B cell (primary cell): Measurements from ENCODE around the gene ULK1. TPM values are rescaled to one million over a fixed set of nuclear protein-coding genes. Genes with fewer than 3 reads are reported as not detected.

ENCODE experiments used
- ATAC-seq: fragments of 200-7000 bp; cut with Tn5 transposase; one replicate; pipeline ENCODE4 v1.10.0; 2021; ENCODE audit warnings: low read depth, mild to moderate bottlenecking, moderate number of reproducible peaks, moderate library complexity
- CTCF ChIA-PET: fragments of 350-600 bp; sonication (Branson Sonifier 250); formaldehyde crosslinking; loops from one replicate; lab custom pipeline; 2021; ENCODE audit warnings: antibody characterized with exemption, inconsistent platforms; lab: Charles Lee
- POLR2A ChIA-PET: fragments of 350-600 bp; sonication (Branson Sonifier 250); formaldehyde crosslinking; loops from one replicate; lab custom pipeline; 2021; ENCODE audit warnings: antibody characterized with exemption; lab: Charles Lee
- DNase-seq: peaks from one replicate; pipeline ENCODE4 v3.0.0; 2013
- H2AFZ ChIP-seq: 2 replicates; pipeline ENCODE4 v1.6.1; 2012; ENCODE audit warnings: mild to moderate bottlenecking, low read depth, low read length; ENCODE audit not compliant: insufficient read depth, poor library complexity, severe bottlenecking
- H3K27ac ChIP-seq, 2 donors: 1 replicate in 1 of 2; 2 replicates in 1 of 2; pipeline ENCODE4 v1.5.1; 2012 to 2013; ENCODE audit warnings: low read length in 2 of 2, mild to moderate bottlenecking in 2 of 2, moderate library complexity in 1 of 2
- H3K27me3 ChIP-seq, 4 experiments: fragments of 200-600 bp in 1 of 4; sonication (generic) in 1 of 4; replicated peaks in 1 of 4; 1 replicate in 2 of 4; 2 replicates in 2 of 4; pipeline versions ENCODE4 v1.6.1 to v1.7.0; 2013 to 2016; ENCODE audit warnings: low read length in 3 of 4, mild to moderate bottlenecking in 2 of 4, mixed read lengths in 1 of 4, moderate library complexity in 1 of 4; ENCODE audit not compliant: insufficient read depth in 4 of 4, control insufficient read depth in 3 of 4; ENCODE audit errors: control extremely low read depth in 1 of 4
- H3K36me3 ChIP-seq, 2 experiments: replicated peaks in 1 of 2; 1 replicate in 1 of 2; 2 replicates in 1 of 2; pipeline versions ENCODE4 v1.6.1 to v1.7.1; 2013; ENCODE audit warnings: low read length in 1 of 2; ENCODE audit not compliant: insufficient read depth in 2 of 2, control insufficient read depth in 1 of 2; ENCODE audit errors: control extremely low read depth in 1 of 2, extremely low read depth in 1 of 2
- H3K4me1 ChIP-seq, 2 donors: fragments of 200-600 bp in 1 of 2; sonication (generic) in 1 of 2; 1 replicate in 1 of 2; 2 replicates in 1 of 2; pipeline versions ENCODE4 v1.5.1 to v1.6.1; 2013 to 2017; ENCODE audit warnings: low read length in 2 of 2; ENCODE audit not compliant: control insufficient read depth in 2 of 2, insufficient read depth in 2 of 2
- H3K4me2 ChIP-seq: replicated peaks from 2 replicates; pipeline ENCODE3; 2012; ENCODE audit warnings: mild to moderate bottlenecking, low read depth, low read length; ENCODE audit not compliant: poor library complexity, severe bottlenecking
- H3K4me3 ChIP-seq, 5 experiments: fragments of 200-600 bp in 1 of 5; sonication (generic) in 1 of 5; 1 replicate in 3 of 5; 2 replicates in 2 of 5; pipeline versions ENCODE4 v1.5.1 to v1.7.0; 2011 to 2016; ENCODE audit warnings: low read length in 4 of 5, mild to moderate bottlenecking in 4 of 5, low read depth in 2 of 5, control low read depth in 1 of 5, moderate library complexity in 1 of 5; ENCODE audit not compliant: insufficient read depth in 1 of 5; ENCODE audit errors: control extremely low read depth in 1 of 5, extremely low read depth in 1 of 5
- H3K79me2 ChIP-seq: fragments of 200-600 bp; sonication (generic); one replicate; pipeline ENCODE4 v1.6.0; 2016; ENCODE audit warnings: low read length; ENCODE audit not compliant: control insufficient read depth, insufficient read depth
- H3K9ac ChIP-seq: fragments of 200-600 bp; sonication (generic); 2 replicates; pipeline ENCODE4 v1.6.1; 2017; ENCODE audit warnings: mild to moderate bottlenecking, low read length, moderate library complexity
- H3K9me3 ChIP-seq, 3 donors: one replicate each; pipeline versions ENCODE4 v1.6.1 to v1.7.1; 2013; ENCODE audit warnings: low read length in 2 of 3; ENCODE audit not compliant: control insufficient read depth in 2 of 3, insufficient read depth in 1 of 3; ENCODE audit errors: control extremely low read depth in 1 of 3
- H4K20me1 ChIP-seq: 2 replicates; pipeline ENCODE4 v1.6.0; 2012; ENCODE audit warnings: mild to moderate bottlenecking, low read length; ENCODE audit not compliant: insufficient read depth, control insufficient read depth, poor library complexity, severe bottlenecking
- H3K27ac Mint-ChIP-seq: one replicate; pipeline ENCODE4 v1.8.0; 2021; ENCODE audit warnings: mixed read lengths
- H3K27me3 Mint-ChIP-seq: one replicate; pipeline ENCODE4 v1.8.0; 2021; ENCODE audit warnings: mixed read lengths
- H3K4me1 Mint-ChIP-seq: one replicate; pipeline ENCODE4 v1.8.0; 2021; ENCODE audit warnings: mixed read lengths
- H3K4me3 Mint-ChIP-seq: one replicate; pipeline ENCODE4 v1.8.0; 2021; ENCODE audit warnings: mixed read lengths
- H3K9me3 Mint-ChIP-seq: one replicate; pipeline ENCODE4 v1.8.0; 2022; ENCODE audit warnings: mixed read lengths; ENCODE audit not compliant: insufficient read depth
- EZH2 ChIP-seq: IDR thresholded peaks from 2 replicates; pipeline ENCODE4 v1.6.1; 2012; ENCODE audit warnings: borderline replicate concordance, low read depth, mild to moderate bottlenecking, moderate library complexity, low read length; ENCODE audit not compliant: insufficient read depth, poor library complexity, severe bottlenecking
- WGBS: methylation state at CpG from one replicate; pipeline ENCODE4 v1.1.5; 2013; ENCODE audit warnings: missing lambda C conversion rate; ENCODE audit not compliant: insufficient coverage; 5-methylcytosine and 5-hydroxymethylcytosine counted together
- intact Hi-C: fragments of 100-400 bp; cut with micrococcal nuclease; formaldehyde crosslinking; loops from one replicate; pipeline ENCODE4 v1.10.0; 2022
- polyA plus RNA-seq: library from polyadenylated mRNA; depleted of rRNA; stranded (reverse); fragments of >200 nt; gene quantifications from 2 replicates; pipeline ENCODE4 v1.2.3, GENCODE V29; 2012
- total RNA-seq, 2 donors: library from RNA; stranded (reverse); fragments of 120-200 nt in 1 of 2; gene quantifications; 1 replicate in 1 of 2; 2 replicates in 1 of 2; pipeline versions ENCODE4 v1.2.3 to v1.2.4, GENCODE V29; 2013 to 2022
- TF ChIP-seq, protein P1 (sequence below): fragments of 200-600 bp; IDR thresholded peaks from one replicate; pipeline ENCODE4 v1.8.0; 2022; ENCODE audit warnings: antibody characterized with exemption, mild to moderate bottlenecking

Gene ULK1
- total and polyA plus RNA-seq, 2 donors (not counting 1 experiment from before 2014, with no cell fraction given), result 38.9 to 59.5 TPM

GRCh38 chr12:131850856-131851559, 43.4 kb upstream of the ULK1 start:
- Histone ChIP-seq H3K36me3 (peaks cover 0 to 3% of the 10 kb centered on the region in 2 experiments), H3K79me2 (no peaks in the 10 kb centered on the region), H3K9ac (no peak overlapping the region), H4K20me1 (no peaks in the 10 kb centered on the region), H3K27ac (no peak overlapping the region), H3K4me1 (peaks cover 18 to 19% of the 10 kb centered on the region in 2 donors), H3K9me3 (no peaks in the 10 kb centered on the region), H3K27me3 (peaks cover 0 to 2% (median 0%) of the 10 kb centered on the region in 4 experiments), H2AFZ (no peak overlapping the region), H3K4me2 (no peak overlapping the region), H3K4me3 (no peak overlapping the region)
- Mint-ChIP-seq H3K9me3 (no peaks in the 10 kb centered on the region), H3K27me3 (peaks cover under 1% of the 10 kb centered on the region), H3K27ac (no peak overlapping the region), H3K4me3 (no peak overlapping the region), H3K4me1 (peaks cover 18% of the 10 kb centered on the region)
- ChIA-PET POLR2A (interaction anchor here (0.5 kb wide), 1 partner anchor 99 kb away, joined by 3 read pairs; the partner anchor contains the start of gene EP400), CTCF (interaction anchor here (0.6 to 2.2 kb wide), 8 partner anchors 96 to 237 kb away, joined by 3 to 13 read pairs (median 4); partner anchors contain the start of gene EP400)
- no peak for DNase-seq
- intact Hi-C loops, result loop anchor here (1.0 kb wide), 1 partner anchor 150 kb away; no protein-coding TSS in a partner anchor
- WGBS, result 90% methylated on average over 35 of the region's 41 CpGs
- TF ChIP-seq, protein P1, sequence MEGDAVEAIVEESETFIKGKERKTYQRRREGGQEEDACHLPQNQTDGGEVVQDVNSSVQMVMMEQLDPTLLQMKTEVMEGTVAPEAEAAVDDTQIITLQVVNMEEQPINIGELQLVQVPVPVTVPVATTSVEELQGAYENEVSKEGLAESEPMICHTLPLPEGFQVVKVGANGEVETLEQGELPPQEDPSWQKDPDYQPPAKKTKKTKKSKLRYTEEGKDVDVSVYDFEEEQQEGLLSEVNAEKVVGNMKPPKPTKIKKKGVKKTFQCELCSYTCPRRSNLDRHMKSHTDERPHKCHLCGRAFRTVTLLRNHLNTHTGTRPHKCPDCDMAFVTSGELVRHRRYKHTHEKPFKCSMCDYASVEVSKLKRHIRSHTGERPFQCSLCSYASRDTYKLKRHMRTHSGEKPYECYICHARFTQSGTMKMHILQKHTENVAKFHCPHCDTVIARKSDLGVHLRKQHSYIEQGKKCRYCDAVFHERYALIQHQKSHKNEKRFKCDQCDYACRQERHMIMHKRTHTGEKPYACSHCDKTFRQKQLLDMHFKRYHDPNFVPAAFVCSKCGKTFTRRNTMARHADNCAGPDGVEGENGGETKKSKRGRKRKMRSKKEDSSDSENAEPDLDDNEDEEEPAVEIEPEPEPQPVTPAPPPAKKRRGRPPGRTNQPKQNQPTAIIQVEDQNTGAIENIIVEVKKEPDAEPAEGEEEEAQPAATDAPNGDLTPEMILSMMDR, result peak; percentile 60
- no peak for TF ChIP-seq EZH2
- ATAC-seq, result peak; percentile 52
